ENCODE data around the gene STK32B.

The STK32B gene

DNA sequence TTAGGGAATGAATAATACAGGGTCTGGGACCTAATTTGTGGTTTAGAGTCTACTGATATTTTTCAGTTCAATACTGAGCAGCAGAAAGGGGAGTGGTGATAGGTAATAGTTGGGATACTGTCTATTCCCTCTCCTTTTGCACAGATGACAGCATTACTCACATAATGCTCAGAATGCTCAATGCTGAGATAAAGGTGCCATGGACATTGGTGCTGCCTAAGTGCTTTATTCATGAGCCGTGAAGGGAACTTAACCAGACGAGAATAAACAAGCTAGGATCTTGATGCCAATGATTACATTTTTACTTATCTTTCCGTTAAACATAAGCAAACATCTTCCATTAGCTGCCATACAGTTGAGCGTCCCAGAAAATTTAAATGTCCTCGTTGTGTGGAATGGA, 75.6 kb downstream of the STK32B start:
- no peak for DNase-seq

- DNase-seq = no peak
These were observed 76.3 kb downstream of the STK32B start for GRCh38 chr4:5127556-5127955.

GRCh38 chr4:5128569-5128968, 77.3 kb downstream of the STK32B start:
- DNase-seq = no peak

DNA sequence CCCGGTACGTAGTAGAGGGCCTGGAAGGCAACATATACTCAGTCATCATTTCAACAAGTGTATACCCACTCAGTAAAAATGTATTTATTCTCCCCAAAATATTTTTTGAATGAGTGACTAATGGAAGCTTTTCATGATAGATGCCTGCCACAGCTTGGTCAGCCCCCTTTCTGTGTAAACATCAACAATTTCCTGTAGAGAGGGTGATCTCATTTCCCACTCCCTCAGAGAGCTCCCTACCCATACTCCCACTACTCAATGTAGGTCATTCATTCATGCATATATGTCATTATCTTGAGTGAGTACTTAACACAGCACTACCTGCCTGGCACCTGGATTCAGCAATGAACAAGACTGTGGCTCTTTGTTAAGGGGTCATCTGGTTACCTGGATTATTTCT, 81.9 kb downstream of the STK32B start:
- no peak for DNase-seq

GRCh38 chr4:5133933-5134594, 82.8 kb downstream of the STK32B start:
- no peak for DNase-seq

GRCh38 chr4:5134620-5135019, 83.3 kb downstream of the STK32B start:
- no peak for DNase-seq

DNA sequence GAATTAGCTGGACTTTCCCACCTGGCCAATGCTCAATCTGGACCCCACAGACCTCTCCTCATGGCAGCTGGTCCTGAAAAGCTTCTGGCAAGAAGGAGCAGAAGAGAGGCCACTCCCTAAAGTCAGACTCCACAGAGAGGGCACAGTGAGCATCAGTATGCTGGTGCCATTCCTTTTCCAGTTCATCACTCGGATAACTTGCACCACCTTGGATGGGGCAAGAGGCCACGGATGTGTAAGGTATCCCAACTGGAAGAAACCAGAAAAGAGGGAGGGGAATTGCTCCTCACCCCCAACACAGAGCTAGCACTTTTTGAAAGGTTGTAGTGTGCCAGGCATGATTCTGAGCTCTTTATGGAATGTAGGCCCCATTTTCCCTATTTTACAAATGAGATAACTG, 85.9 kb downstream of the STK32B start:
- DNase-seq = no peak

- no peak for DNase-seq
These were observed 86.6 kb downstream of the STK32B start for GRCh38 chr4:5137927-5138326.

- no peak for DNase-seq
These were observed 87.1 kb downstream of the STK32B start for GRCh38 chr4:5138389-5138788.

DNA sequence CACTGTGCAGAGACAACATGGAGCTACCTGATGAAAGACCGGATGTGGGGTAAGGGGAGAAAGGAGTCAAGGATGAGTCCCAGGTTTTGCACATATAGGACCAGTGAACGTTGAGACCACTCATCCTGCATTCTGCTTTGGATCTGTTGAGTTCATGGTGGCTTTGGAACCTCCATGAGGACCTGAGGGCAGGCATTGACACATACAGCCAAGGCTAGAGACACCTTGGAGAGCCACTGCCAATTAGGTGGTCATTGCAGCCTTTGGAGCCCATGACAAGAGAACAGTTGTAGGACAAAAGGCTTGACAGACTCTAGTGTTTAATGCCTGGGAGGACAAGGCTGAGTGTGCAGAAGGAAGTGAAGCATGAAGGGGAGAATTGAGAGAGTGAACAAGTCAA, 87.9 kb downstream of the STK32B start:
- no peak for DNase-seq

DNA sequence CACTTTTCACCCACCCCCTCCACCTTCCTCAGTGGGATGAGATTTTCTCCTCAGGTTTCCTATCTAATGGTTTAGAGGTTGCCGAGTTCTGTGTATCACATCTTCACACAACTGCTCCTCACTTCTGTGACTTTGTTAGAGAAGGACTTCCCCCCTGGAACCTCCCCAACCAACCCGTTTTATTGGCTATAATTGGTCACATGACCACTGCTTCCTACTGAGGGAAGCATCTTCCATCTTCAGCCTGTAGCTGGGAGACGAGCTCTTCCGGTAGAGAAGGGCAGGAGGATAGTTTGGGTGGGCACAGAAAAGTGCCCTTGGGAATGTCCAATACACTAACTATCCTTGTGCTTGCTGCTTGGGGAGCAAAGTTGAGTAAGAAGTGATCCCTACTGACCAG, 90.5 kb downstream of the STK32B start:
- DNase-seq = no peak

DNA sequence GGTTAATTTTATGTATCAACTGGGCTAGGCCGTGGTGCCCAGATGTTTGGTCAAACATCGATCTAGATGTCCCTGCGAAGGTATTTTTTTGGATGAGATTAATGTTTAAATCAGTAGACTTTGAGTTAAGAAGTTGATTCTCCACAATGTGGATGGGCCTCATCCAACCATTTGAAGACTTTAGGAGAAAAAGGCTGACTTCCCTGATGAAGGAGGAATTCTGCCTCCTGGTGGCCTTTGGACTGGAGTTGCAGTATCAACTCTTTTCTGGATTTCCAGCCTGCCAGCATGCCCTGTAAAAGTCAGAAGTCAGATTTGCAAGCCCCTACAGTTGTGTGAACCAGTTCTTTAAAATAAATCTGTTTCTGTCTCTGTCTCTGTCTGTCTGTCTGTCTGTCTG, 91.4 kb downstream of the STK32B start:
- no peak for DNase-seq

- no peak for DNase-seq
These were observed 92.1 kb downstream of the STK32B start for GRCh38 chr4:5143306-5143861.

DNA sequence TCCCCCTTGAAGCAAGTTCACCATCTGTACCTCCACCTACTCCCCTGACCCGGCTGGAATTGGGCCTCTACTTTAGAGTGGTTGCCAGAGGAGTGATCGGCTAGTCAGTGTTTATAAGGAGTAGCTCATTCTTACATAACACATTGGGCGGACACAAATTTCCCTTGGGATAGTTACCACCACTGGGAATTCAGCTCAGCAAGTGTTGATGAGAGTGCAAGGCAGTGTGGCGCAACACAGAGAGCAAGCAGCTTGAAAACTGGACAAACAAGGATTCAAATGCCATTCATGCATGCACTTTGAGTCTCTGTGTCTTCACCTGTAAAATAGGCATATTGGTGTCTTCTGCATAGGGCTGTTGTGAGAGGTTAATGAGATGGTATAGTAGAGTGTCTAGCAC, 92.7 kb downstream of the STK32B start:
- DNase-seq = no peak

- DNase-seq = no peak
These were observed 93.1 kb downstream of the STK32B start for GRCh38 chr4:5144384-5144783.

DNA sequence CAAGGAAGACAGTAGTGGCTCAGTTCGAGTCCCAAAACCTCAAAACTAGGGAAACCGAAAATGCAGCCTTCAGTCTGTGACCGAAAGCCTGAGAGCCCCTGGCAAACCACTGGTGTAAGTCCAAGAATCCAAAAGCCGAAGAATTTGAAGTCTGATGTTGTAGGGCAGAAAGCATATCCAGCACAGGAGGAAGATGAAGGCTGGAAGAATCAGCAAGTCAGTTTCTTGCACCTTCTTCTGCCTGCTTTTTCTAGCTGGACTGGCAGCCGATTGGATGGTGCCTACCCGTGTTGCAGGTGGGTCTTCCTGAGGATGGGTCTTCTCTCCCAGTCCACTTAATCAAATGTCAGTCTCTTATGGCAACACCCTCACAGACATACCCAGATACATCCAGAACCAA, 95.0 kb downstream of the STK32B start:
- no peak for DNase-seq

- DNase-seq = no peak
These were observed 101.2 kb downstream of the STK32B start for GRCh38 chr4:5152521-5152920.

DNA sequence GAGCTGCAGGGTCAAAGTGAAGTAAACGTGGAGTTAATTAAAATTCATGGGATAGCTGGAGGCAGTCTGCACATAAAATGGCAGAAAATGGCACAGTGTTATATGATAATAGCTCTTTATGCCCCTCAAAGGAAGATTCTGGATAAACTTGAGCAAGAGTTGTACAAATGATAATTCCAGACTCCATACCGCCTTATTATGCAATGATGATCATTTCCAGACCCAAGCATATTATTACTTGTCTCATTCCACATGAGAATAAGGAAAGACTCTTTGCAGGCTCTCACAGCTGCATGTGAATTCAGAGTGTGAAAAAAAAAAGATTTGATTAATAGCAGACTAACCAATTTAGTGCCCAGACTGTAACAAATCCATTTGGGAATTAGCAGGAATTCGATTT, 105.4 kb downstream of the STK32B start:
- no peak for DNase-seq

DNA sequence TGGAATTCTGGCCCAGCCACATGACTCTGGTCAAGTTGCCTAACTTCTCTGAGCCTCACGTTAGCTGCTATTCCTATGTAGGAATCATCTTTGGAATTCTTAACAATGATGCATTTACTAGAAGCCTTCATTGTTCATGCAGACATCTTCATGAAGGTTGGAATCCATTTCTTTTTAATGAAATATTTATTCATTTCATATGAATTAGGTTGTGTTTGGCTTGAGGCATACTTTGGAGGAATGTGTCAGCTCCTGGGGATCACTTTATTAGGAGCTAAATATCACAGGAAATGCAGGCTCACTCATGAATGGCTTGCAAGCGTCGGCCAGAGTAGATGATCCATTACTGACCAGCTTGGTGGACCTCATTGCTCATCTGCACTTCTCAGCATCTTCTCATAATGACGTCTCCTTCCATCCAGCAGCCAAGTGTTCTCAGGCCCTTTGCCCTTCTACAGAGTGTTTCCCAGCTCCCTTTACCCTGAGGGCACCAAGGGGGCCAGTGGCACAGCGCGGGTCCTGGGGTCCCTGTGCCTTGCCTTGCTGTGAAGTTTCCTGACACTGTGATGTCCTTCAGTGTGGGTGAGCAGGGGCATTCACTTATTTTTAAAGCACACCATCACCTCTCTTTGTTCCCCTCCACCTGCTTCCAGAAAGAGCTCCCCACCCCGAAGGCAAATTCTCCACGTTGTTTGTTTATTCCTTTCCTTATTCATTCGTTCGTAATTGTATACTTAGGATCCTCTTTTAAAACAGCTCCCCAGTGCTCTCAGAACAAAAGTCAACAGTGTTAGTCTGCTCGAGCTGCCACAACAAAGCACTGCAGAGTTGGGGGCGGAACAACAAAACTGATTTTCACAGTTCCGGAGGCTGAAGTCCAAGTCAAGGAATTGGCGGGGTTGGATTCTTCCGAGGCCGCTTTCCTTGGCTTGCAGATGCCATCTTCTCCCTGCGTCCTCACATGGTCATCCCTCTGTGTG, 106.8 kb downstream of the STK32B start:
- no peak for DNase-seq

DNA sequence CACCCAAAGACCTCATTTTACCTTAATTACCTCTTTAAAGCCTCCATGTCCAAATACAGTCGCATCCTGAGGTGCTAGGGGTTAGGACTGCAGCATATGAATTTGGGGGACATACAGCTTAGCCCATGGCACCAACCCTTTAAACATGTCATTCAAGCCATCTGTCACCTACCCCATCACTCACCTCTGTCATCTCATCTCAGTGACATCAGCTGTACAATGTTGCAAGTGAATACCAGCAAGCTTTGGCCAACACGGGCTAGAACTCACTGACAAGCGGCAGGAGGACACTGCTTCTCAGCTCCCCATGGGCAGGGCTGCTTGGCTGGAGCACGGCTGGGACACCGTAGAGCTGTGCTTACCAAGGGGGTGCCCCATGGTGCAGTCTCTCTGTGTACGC, 107.5 kb downstream of the STK32B start:
- DNase-seq = no peak

GRCh38 chr4:5160668-5161067, 109.4 kb downstream of the STK32B start:
- no peak for DNase-seq

- DNase-seq = no peak
These were observed 111.7 kb downstream of the STK32B start for GRCh38 chr4:5162909-5163508.

GRCh38 chr4:5164221-5164912, 113.1 kb downstream of the STK32B start:
- no peak for DNase-seq
